Measurements from ENCODE around the gene ASRGL1.

ASRGL1 gene

GRCh38 chr11:62404435-62404834 lies 67.2 kb downstream of the ASRGL1 start:
- TF ChIP-seq ISL1 (CRISPR knock-in tag; IDR thresholded peaks at IDR 0.05) (no peak), BACH2 (CRISPR knock-in tag; IDR thresholded peaks at IDR 0.05; ENCODE audit: borderline replicate concordance) (no peak), PPARA (CRISPR knock-in tag; IDR thresholded peaks at IDR 0.05; ENCODE audit: borderline replicate concordance) (no peak), SNAI2 (CRISPR knock-in tag; IDR thresholded peaks at IDR 0.05) (no peak), GLIS3 (CRISPR knock-in tag; IDR thresholded peaks at IDR 0.05) (no peak), CSRNP3 (CRISPR knock-in tag; IDR thresholded peaks at IDR 0.05) (no peak), OSR1 (CRISPR knock-in tag; IDR thresholded peaks at IDR 0.05) (no peak), CSDC2 (CRISPR knock-in tag; IDR thresholded peaks at IDR 0.05) (no peak), PATZ1 (CRISPR knock-in tag; IDR thresholded peaks at IDR 0.05; ENCODE audit: borderline replicate concordance) (no peak), TOX (CRISPR knock-in tag; IDR thresholded peaks at IDR 0.05; ENCODE audit: borderline replicate concordance) (no peak)
- no peak for ATAC-seq

GRCh38 chr11:62404901-62405300 lies 67.7 kb downstream of the ASRGL1 start:
- TF ChIP-seq BACH2 (CRISPR knock-in tag; IDR thresholded peaks at IDR 0.05; ENCODE audit: borderline replicate concordance) = no peak
- no peak for TF ChIP-seq TOX (CRISPR knock-in tag; IDR thresholded peaks at IDR 0.05; ENCODE audit: borderline replicate concordance)
- no peak for TF ChIP-seq ZNF565 (CRISPR knock-in tag; conservative IDR thresholded peaks at IDR 0.05; ENCODE audit: low read depth)
- no peak for TF ChIP-seq GLIS3 (CRISPR knock-in tag; IDR thresholded peaks at IDR 0.05)
- no peak for TF ChIP-seq ARNTL (CRISPR knock-in tag; IDR thresholded peaks at IDR 0.05; ENCODE audit: borderline replicate concordance, low read depth)
- ATAC-seq = no peak

GRCh38 chr11:62406034-62406433 lies 68.8 kb downstream of the ASRGL1 start:
- TF ChIP-seq OSR1 (CRISPR knock-in tag; IDR thresholded peaks at IDR 0.05) (no peak), ZNF70 (CRISPR knock-in tag; IDR thresholded peaks at IDR 0.05) (no peak), ZFP3 (CRISPR knock-in tag; IDR thresholded peaks at IDR 0.05) (no peak), ZC3H10 (CRISPR knock-in tag; IDR thresholded peaks at IDR 0.05) (no peak), SNAI2 (CRISPR knock-in tag; IDR thresholded peaks at IDR 0.05) (no peak), TOX (CRISPR knock-in tag; IDR thresholded peaks at IDR 0.05; ENCODE audit: borderline replicate concordance) (no peak), ZNF565 (CRISPR knock-in tag; conservative IDR thresholded peaks at IDR 0.05; ENCODE audit: low read depth) (no peak)
- no peak for ATAC-seq

- no peak for TF ChIP-seq GLIS3 (CRISPR knock-in tag; IDR thresholded peaks at IDR 0.05)
- no peak for TF ChIP-seq OSR1 (CRISPR knock-in tag; IDR thresholded peaks at IDR 0.05)
- TF ChIP-seq TSHZ2 (CRISPR knock-in tag; IDR thresholded peaks at IDR 0.05) = no peak
- TF ChIP-seq BACH2 (CRISPR knock-in tag; IDR thresholded peaks at IDR 0.05; ENCODE audit: borderline replicate concordance) = no peak
- TF ChIP-seq RARB (CRISPR knock-in tag; IDR thresholded peaks at IDR 0.05) = no peak
- no peak for TF ChIP-seq SNAI2 (CRISPR knock-in tag; IDR thresholded peaks at IDR 0.05)
- TF ChIP-seq ISL1 (CRISPR knock-in tag; IDR thresholded peaks at IDR 0.05) = no peak
- TF ChIP-seq CSDC2 (CRISPR knock-in tag; IDR thresholded peaks at IDR 0.05) = no peak
- TF ChIP-seq CSRNP3 (CRISPR knock-in tag; IDR thresholded peaks at IDR 0.05) = no peak
- no peak for TF ChIP-seq ZNF565 (CRISPR knock-in tag; conservative IDR thresholded peaks at IDR 0.05; ENCODE audit: low read depth)
- TF ChIP-seq ZNF70 (CRISPR knock-in tag; IDR thresholded peaks at IDR 0.05) = no peak
- no peak for TF ChIP-seq ZFP3 (CRISPR knock-in tag; IDR thresholded peaks at IDR 0.05)
- no peak for TF ChIP-seq CREB5 (CRISPR knock-in tag; IDR thresholded peaks at IDR 0.05; ENCODE audit: low read depth)
- TF ChIP-seq PATZ1 (CRISPR knock-in tag; IDR thresholded peaks at IDR 0.05; ENCODE audit: borderline replicate concordance) = no peak
- TF ChIP-seq ARNTL (CRISPR knock-in tag; IDR thresholded peaks at IDR 0.05; ENCODE audit: borderline replicate concordance, low read depth) = no peak
- TF ChIP-seq TCF4 (CRISPR knock-in tag; IDR thresholded peaks at IDR 0.05; ENCODE audit: borderline replicate concordance) = no peak
- no peak for TF ChIP-seq ZC3H10 (CRISPR knock-in tag; IDR thresholded peaks at IDR 0.05)
- no peak for ATAC-seq
Measured at GRCh38 chr11:62409831-62410230, 72.6 kb downstream of the ASRGL1 start.

Data from SK-N-SH treated with all-trans-retinoic acid at 6 μM for 48 hours (cell line).